ENCODE results near the gene RELA.
"Not testable (repeated sequence)": the region's sequence is repeated elsewhere in the genome, so short reads cannot be mapped to it uniquely, and the experiment has no call there.

RELA gene

GRCh38 chr11:65692367-65692766, 29.7 kb upstream of the RELA start:
- TF ChIP-seq, protein P1, sequence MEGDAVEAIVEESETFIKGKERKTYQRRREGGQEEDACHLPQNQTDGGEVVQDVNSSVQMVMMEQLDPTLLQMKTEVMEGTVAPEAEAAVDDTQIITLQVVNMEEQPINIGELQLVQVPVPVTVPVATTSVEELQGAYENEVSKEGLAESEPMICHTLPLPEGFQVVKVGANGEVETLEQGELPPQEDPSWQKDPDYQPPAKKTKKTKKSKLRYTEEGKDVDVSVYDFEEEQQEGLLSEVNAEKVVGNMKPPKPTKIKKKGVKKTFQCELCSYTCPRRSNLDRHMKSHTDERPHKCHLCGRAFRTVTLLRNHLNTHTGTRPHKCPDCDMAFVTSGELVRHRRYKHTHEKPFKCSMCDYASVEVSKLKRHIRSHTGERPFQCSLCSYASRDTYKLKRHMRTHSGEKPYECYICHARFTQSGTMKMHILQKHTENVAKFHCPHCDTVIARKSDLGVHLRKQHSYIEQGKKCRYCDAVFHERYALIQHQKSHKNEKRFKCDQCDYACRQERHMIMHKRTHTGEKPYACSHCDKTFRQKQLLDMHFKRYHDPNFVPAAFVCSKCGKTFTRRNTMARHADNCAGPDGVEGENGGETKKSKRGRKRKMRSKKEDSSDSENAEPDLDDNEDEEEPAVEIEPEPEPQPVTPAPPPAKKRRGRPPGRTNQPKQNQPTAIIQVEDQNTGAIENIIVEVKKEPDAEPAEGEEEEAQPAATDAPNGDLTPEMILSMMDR (IDR thresholded peaks at IDR 0.05; ENCODE audit: insufficient read depth, low read length), result no peak
- TF ChIP-seq GABPA (IDR thresholded peaks at IDR 0.05; ENCODE audit: low read depth) (no peak), POLR2AphosphoS5 (IDR thresholded peaks at IDR 0.05; ENCODE audit: low read depth) (no peak), SPI1 (IDR thresholded peaks at IDR 0.05; ENCODE audit: borderline replicate concordance, low read depth) (no peak)
- TF ChIP-seq, protein P2, sequence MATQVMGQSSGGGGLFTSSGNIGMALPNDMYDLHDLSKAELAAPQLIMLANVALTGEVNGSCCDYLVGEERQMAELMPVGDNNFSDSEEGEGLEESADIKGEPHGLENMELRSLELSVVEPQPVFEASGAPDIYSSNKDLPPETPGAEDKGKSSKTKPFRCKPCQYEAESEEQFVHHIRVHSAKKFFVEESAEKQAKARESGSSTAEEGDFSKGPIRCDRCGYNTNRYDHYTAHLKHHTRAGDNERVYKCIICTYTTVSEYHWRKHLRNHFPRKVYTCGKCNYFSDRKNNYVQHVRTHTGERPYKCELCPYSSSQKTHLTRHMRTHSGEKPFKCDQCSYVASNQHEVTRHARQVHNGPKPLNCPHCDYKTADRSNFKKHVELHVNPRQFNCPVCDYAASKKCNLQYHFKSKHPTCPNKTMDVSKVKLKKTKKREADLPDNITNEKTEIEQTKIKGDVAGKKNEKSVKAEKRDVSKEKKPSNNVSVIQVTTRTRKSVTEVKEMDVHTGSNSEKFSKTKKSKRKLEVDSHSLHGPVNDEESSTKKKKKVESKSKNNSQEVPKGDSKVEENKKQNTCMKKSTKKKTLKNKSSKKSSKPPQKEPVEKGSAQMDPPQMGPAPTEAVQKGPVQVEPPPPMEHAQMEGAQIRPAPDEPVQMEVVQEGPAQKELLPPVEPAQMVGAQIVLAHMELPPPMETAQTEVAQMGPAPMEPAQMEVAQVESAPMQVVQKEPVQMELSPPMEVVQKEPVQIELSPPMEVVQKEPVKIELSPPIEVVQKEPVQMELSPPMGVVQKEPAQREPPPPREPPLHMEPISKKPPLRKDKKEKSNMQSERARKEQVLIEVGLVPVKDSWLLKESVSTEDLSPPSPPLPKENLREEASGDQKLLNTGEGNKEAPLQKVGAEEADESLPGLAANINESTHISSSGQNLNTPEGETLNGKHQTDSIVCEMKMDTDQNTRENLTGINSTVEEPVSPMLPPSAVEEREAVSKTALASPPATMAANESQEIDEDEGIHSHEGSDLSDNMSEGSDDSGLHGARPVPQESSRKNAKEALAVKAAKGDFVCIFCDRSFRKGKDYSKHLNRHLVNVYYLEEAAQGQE (IDR thresholded peaks at IDR 0.05; ENCODE audit: insufficient replicate concordance, low read depth), result no peak
- no peaks in the 10 kb centered on the region for H3K27me3 ChIP-seq (ENCODE audit: insufficient read depth, poor library complexity, severe bottlenecking)
- H3K27ac ChIP-seq (replicated peaks), result no peak overlapping the region
- DNase-seq (ENCODE audit: low read depth in 1 of 2, low spot score in 1 of 2), result no peak
- no peak overlapping the region for H3K4me3 ChIP-seq (replicated peaks; ENCODE audit: insufficient read depth, low read length)

GRCh38 chr11:65691847-65692246, 29.1 kb upstream of the RELA start:
- not testable (repeated sequence) for H3K27me3 ChIP-seq (ENCODE audit: insufficient read depth, poor library complexity, severe bottlenecking); DNase-seq (ENCODE audit: low read depth in 1 of 2, low spot score in 1 of 2); H3K4me3 ChIP-seq (replicated peaks; ENCODE audit: insufficient read depth, low read length); H3K27ac ChIP-seq (replicated peaks)

- Histone ChIP-seq H3K27me3 (ENCODE audit: insufficient read depth, poor library complexity, severe bottlenecking) (no peaks in the 10 kb centered on the region), H3K4me3 (replicated peaks; ENCODE audit: insufficient read depth, low read length) (no peak overlapping the region), H3K27ac (replicated peaks) (no peak overlapping the region)
- DNase-seq (ENCODE audit: low read depth in 1 of 2, low spot score in 1 of 2), result no peak
- TF ChIP-seq, protein P2 (IDR thresholded peaks at IDR 0.05; ENCODE audit: insufficient replicate concordance, low read depth), result no peak
- TF ChIP-seq GABPA (IDR thresholded peaks at IDR 0.05; ENCODE audit: low read depth) (no peak), POLR2AphosphoS5 (IDR thresholded peaks at IDR 0.05; ENCODE audit: low read depth) (no peak), SPI1 (IDR thresholded peaks at IDR 0.05; ENCODE audit: borderline replicate concordance, low read depth) (no peak)
- TF ChIP-seq, protein P1 (IDR thresholded peaks at IDR 0.05; ENCODE audit: insufficient read depth, low read length), result no peak
These were observed 23.3 kb upstream of the RELA start for GRCh38 chr11:65685981-65686380.

DNA sequence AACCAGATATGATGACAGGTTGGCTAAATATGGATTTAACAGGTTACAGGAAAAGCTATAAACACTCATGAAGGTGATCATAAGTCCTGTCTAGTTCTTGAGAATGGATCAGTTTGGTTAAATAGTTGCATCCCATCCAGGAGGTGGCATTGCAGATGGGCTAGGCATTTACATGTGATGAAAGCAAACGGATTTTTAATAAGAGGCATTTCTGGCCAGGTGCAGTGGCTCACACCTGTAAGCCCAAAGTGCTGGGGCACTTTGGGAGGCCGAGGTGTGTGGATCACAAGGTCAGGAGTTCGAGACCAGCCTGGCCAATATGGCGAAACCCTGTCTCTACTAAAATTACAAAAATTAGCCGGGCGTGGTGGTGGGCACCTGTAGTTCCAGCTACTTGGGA, 20.8 kb upstream of the RELA start:
- not testable (repeated sequence) for H3K4me3 ChIP-seq (replicated peaks; ENCODE audit: insufficient read depth, low read length); H3K27ac ChIP-seq (replicated peaks); H3K27me3 ChIP-seq (ENCODE audit: insufficient read depth, poor library complexity, severe bottlenecking); DNase-seq (ENCODE audit: low read depth in 1 of 2, low spot score in 1 of 2)

- H3K27me3 ChIP-seq (ENCODE audit: insufficient read depth, poor library complexity, severe bottlenecking), result no peaks in the 10 kb centered on the region
- H3K4me3 ChIP-seq (replicated peaks; ENCODE audit: insufficient read depth, low read length), result no peak overlapping the region
- DNase-seq (ENCODE audit: low read depth in 1 of 2, low spot score in 1 of 2), result no peak
- H3K27ac ChIP-seq (replicated peaks), result no peak overlapping the region
- TF ChIP-seq, protein P2 (IDR thresholded peaks at IDR 0.05; ENCODE audit: insufficient replicate concordance, low read depth), result no peak
- TF ChIP-seq GABPA (IDR thresholded peaks at IDR 0.05; ENCODE audit: low read depth) (no peak), POLR2AphosphoS5 (IDR thresholded peaks at IDR 0.05; ENCODE audit: low read depth) (no peak), SPI1 (IDR thresholded peaks at IDR 0.05; ENCODE audit: borderline replicate concordance, low read depth) (no peak)
- TF ChIP-seq, protein P1 (IDR thresholded peaks at IDR 0.05; ENCODE audit: insufficient read depth, low read length), result no peak
These were observed 17.6 kb upstream of the RELA start for GRCh38 chr11:65680192-65680743.

Measured in HL-60 (cell line).